RKO (cell line): ENCODE results near the gene CPS1.

Source experiments
- DNase-seq: peaks from one replicate; pipeline ENCODE4 v3.0.0-alpha.2; 2016; ENCODE audit warnings: low spot score

Gene CPS1

GRCh38 chr2:210606001-210606400, 49.6 kb downstream of the CPS1 start:
- no peak for DNase-seq

GRCh38 chr2:210611466-210611865, 55.1 kb downstream of the CPS1 start:
- no peak for DNase-seq

- no peak for DNase-seq
Observed at GRCh38 chr2:210616074-210616473, 59.7 kb downstream of the CPS1 start.

GRCh38 chr2:210617318-210617717, 60.9 kb downstream of the CPS1 start:
- DNase-seq: no peak

GRCh38 chr2:210617732-210618330, 61.4 kb downstream of the CPS1 start:
- peak; percentile 69 for DNase-seq

- DNase-seq: no peak
Observed at GRCh38 chr2:210620456-210620855, 64.1 kb downstream of the CPS1 start.

GRCh38 chr2:210623506-210623905, 67.1 kb downstream of the CPS1 start:
- no peak for DNase-seq

GRCh38 chr2:210626849-210627248, 70.5 kb downstream of the CPS1 start:
- DNase-seq: peak; percentile 5

- DNase-seq: no peak
Observed at GRCh38 chr2:210630873-210631560, 74.6 kb downstream of the CPS1 start.

- no peak for DNase-seq
Observed at GRCh38 chr2:210633699-210634098, 77.3 kb downstream of the CPS1 start.

GRCh38 chr2:210635257-210635656, 78.9 kb downstream of the CPS1 start:
- DNase-seq: no peak

- DNase-seq: no peak
Observed at GRCh38 chr2:210642333-210642732, 85.9 kb downstream of the CPS1 start.

GRCh38 chr2:210647151-210647550, 90.8 kb downstream of the CPS1 start:
- DNase-seq: no peak

- DNase-seq: peak; percentile 32
Observed at GRCh38 chr2:210654091-210654490, 97.7 kb downstream of the CPS1 start.

- DNase-seq: no peak
Observed at GRCh38 chr2:210655229-210655975, 99.0 kb downstream of the CPS1 start.

GRCh38 chr2:210657874-210658273, 101.5 kb downstream of the CPS1 start:
- no peak for DNase-seq

- no peak for DNase-seq
Observed at GRCh38 chr2:210660751-210661150, 104.4 kb downstream of the CPS1 start.

GRCh38 chr2:210662560-210662959, 106.2 kb downstream of the CPS1 start:
- DNase-seq: no peak

GRCh38 chr2:210663631-210664089, 107.3 kb downstream of the CPS1 start:
- peak; percentile 45 for DNase-seq

GRCh38 chr2:210667711-210668110, 111.3 kb downstream of the CPS1 start:
- DNase-seq: no peak

- no peak for DNase-seq
Observed at GRCh38 chr2:210671065-210671464, 114.7 kb downstream of the CPS1 start.

- no peak for DNase-seq
Observed at GRCh38 chr2:210673117-210673516, 116.7 kb downstream of the CPS1 start.

- DNase-seq: no peak
Observed at GRCh38 chr2:210676067-210676466, 119.7 kb downstream of the CPS1 start.
